HCT116 (cell line): ENCODE results near the gene SLC13A3. TPM values are rescaled to one million over a fixed set of nuclear protein-coding genes. Genes with fewer than 3 reads are reported as not detected.

Experiments used
- ATAC-seq: fragments of 200-7000 bp; cut with Tn5 transposase; 2 replicates; pipeline ENCODE4 v1.9.1; 2020; ENCODE audit warnings: mild to moderate bottlenecking, moderate library complexity
- BruUV-seq: library from RNA; stranded (reverse); fragments of 400-500 nt; replicated peaks from 2 replicates; lab custom pipeline; 2021; lab: Mats Ljungman, UMichigan
- CTCF ChIA-PET: fragments of 300-600 bp; sonication (Branson Sonifier 250); formaldehyde crosslinking; loops from one replicate; lab custom pipeline; 2021; ENCODE audit warnings: antibody characterized with exemption; lab: Charles Lee
- POLR2A ChIA-PET: fragments of 300-600, 350-600 bp; sonication (Branson Sonifier 250); formaldehyde crosslinking; loops from one replicate; lab custom pipeline; 2021; ENCODE audit warnings: antibody characterized with exemption; lab: Charles Lee
- RAD21 ChIA-PET, 2 experiments: fragments of 300-600 bp; sonication (Branson Sonifier 250); formaldehyde crosslinking; loops; one replicate each; lab custom pipeline; 2023; ENCODE audit warnings: low total read pairs in 2 of 2; ENCODE audit not compliant: uncharacterized antibody in 2 of 2, unreplicated experiment in 2 of 2, low non-redundant PET in 1 of 2; lab: Charles Lee
- DNase-seq: peaks from one replicate; pipeline ENCODE4 v3.0.0-alpha.2; 2010; ENCODE audit warnings: low read depth, low spot score
- H2AFZ ChIP-seq: fragments of 200-600 bp; shearing (Covaris generic), sonication (generic); 2 replicates; pipeline ENCODE4 v1.6.1; 2017; ENCODE audit warnings: low read depth, mixed run types, mixed read lengths, antibody characterized with exemption, low read length; ENCODE audit not compliant: poor library complexity, severe bottlenecking
- H3K27ac ChIP-seq: 2 replicates; pipeline ENCODE4 v1.5.1; 2012; ENCODE audit warnings: low read depth, low read length
- H3K27me3 ChIP-seq: fragments of 200-600 bp; sonication (generic); 2 replicates; pipeline ENCODE4 v1.6.1; 2016; ENCODE audit warnings: mixed run types, low read length, mixed read lengths; ENCODE audit not compliant: insufficient read depth
- H3K36me3 ChIP-seq, 2 experiments: fragments of 200-500 bp in 1 of 2; fragments of 200-600 bp in 1 of 2; sonication (Bioruptor generic) in 1 of 2; sonication (generic) in 1 of 2; 2 replicates each; pipeline versions ENCODE4 v1.5.1 to v1.6.1; 2014 to 2016; ENCODE audit warnings: low read length in 2 of 2, inconsistent platforms in 1 of 2, mixed read lengths in 1 of 2, mixed run types in 1 of 2; ENCODE audit not compliant: insufficient read depth in 2 of 2, control insufficient read depth in 1 of 2
- H3K4me1 ChIP-seq, 2 experiments: fragments of 200-600 bp in 1 of 2; sonication (generic) in 1 of 2; 2 replicates each; pipeline versions ENCODE4 v1.5.1 to v1.6.1; 2012 to 2017; ENCODE audit warnings: low read length in 2 of 2, inconsistent platforms in 1 of 2, mild to moderate bottlenecking in 1 of 2, mixed read lengths in 1 of 2, mixed run types in 1 of 2, moderate library complexity in 1 of 2; ENCODE audit not compliant: insufficient read depth in 2 of 2, control insufficient read depth in 1 of 2
- H3K4me2 ChIP-seq: fragments of 200-600 bp; sonication (generic); 2 replicates; pipeline ENCODE4 v1.6.1; 2017; ENCODE audit warnings: mixed run types, low read length, mixed read lengths
- H3K4me3 ChIP-seq, 2 experiments: fragments of 200-600 bp in 1 of 2; sonication (generic) in 1 of 2; replicated peaks in 1 of 2; 2 replicates each; pipeline ENCODE4 v1.5.1; 2011 to 2016; ENCODE audit warnings: low read length in 2 of 2, control low read depth in 1 of 2, low read depth in 1 of 2, mild to moderate bottlenecking in 1 of 2, mixed read lengths in 1 of 2, mixed run types in 1 of 2
- H3K79me2 ChIP-seq: fragments of 200-600 bp; sonication (generic); 2 replicates; pipeline ENCODE4 v1.6.1; 2017; ENCODE audit warnings: mild to moderate bottlenecking, mixed run types, low read length, moderate library complexity, mixed read lengths; ENCODE audit not compliant: insufficient read depth
- H3K9ac ChIP-seq: fragments of 200-600 bp; sonication (generic); 2 replicates; pipeline ENCODE4 v1.6.1; 2016; ENCODE audit warnings: low read length, mixed read lengths
- H3K9me2 ChIP-seq: fragments of 200-600 bp; sonication (generic), shearing (Covaris generic); 2 replicates; pipeline ENCODE4 v1.6.1; 2017; ENCODE audit warnings: mixed run types, mild to moderate bottlenecking, moderate library complexity; ENCODE audit not compliant: insufficient read depth
- H3K9me3 ChIP-seq, 2 experiments: fragments of 200-500 bp in 1 of 2; fragments of 200-600 bp in 1 of 2; sonication (Bioruptor generic) in 1 of 2; sonication (generic) in 1 of 2; 2 replicates each; pipeline ENCODE4 v1.6.1; 2014 to 2017; ENCODE audit warnings: low read length in 2 of 2, mixed read lengths in 2 of 2, inconsistent platforms in 1 of 2, low read depth in 1 of 2, mild to moderate bottlenecking in 1 of 2, mixed run types in 1 of 2, moderate library complexity in 1 of 2; ENCODE audit not compliant: control insufficient read depth in 1 of 2, insufficient read depth in 1 of 2
- H4K20me1 ChIP-seq: fragments of 200-600 bp; sonication (generic), shearing (Covaris generic); 2 replicates; pipeline ENCODE4 v1.6.1; 2017; ENCODE audit warnings: mixed run types, mild to moderate bottlenecking, moderate library complexity; ENCODE audit not compliant: insufficient read depth
- CBX3 ChIP-seq: IDR thresholded peaks from 2 replicates; pipeline ENCODE4 v1.6.1; 2012; ENCODE audit warnings: low read depth
- CTCF ChIP-seq, 3 experiments: fragments of 200-600 bp in 1 of 3; sonication (generic) in 1 of 3; IDR thresholded peaks in 2 of 3; conservative IDR thresholded peaks in 1 of 3; 2 replicates each; pipeline ENCODE4 v1.5.1; 2012 to 2017; ENCODE audit warnings: low read depth in 2 of 3, low read length in 2 of 3, antibody characterized with exemption in 1 of 3, borderline replicate concordance in 1 of 3, control low read depth in 1 of 3, mild to moderate bottlenecking in 1 of 3, mixed read lengths in 1 of 3, mixed run types in 1 of 3, moderate library complexity in 1 of 3; ENCODE audit not compliant: insufficient read depth in 1 of 3
- FOSL1 ChIP-seq: IDR thresholded peaks from 2 replicates; pipeline ENCODE4 v1.6.1; 2012; ENCODE audit warnings: low read depth
- REST ChIP-seq: IDR thresholded peaks from 2 replicates; pipeline ENCODE4 v1.6.1; 2012; ENCODE audit warnings: low read depth
- SRF ChIP-seq: IDR thresholded peaks from 2 replicates; pipeline ENCODE4 v1.6.1; 2012; ENCODE audit warnings: low read depth
- YY1 ChIP-seq: IDR thresholded peaks from 2 replicates; pipeline ENCODE4 v1.6.1; 2011; ENCODE audit warnings: low read length, low read depth, moderate library complexity, mild to moderate bottlenecking; ENCODE audit not compliant: insufficient replicate concordance; ENCODE audit errors: extremely low read depth
- intact Hi-C: fragments of 100-400 bp; cut with micrococcal nuclease; formaldehyde crosslinking; loops from 2 replicates; pipeline ENCODE4 v1.10.0; 2022
- total RNA-seq: library from RNA; stranded (reverse); gene quantifications from one replicate; pipeline ENCODE4 v1.2.1, GENCODE V29; 2021; ENCODE audit not compliant: unreplicated experiment
- TF ChIP-seq, protein P1 (sequence below): IDR thresholded peaks from 2 replicates; pipeline ENCODE4 v1.6.1; 2012
- TF ChIP-seq, protein P2 (sequence below): IDR thresholded peaks from 2 replicates; pipeline ENCODE4 v1.6.1; 2012

Gene SLC13A3
- total RNA-seq, 1 experiment from 2014 or later = not detected

DNA sequence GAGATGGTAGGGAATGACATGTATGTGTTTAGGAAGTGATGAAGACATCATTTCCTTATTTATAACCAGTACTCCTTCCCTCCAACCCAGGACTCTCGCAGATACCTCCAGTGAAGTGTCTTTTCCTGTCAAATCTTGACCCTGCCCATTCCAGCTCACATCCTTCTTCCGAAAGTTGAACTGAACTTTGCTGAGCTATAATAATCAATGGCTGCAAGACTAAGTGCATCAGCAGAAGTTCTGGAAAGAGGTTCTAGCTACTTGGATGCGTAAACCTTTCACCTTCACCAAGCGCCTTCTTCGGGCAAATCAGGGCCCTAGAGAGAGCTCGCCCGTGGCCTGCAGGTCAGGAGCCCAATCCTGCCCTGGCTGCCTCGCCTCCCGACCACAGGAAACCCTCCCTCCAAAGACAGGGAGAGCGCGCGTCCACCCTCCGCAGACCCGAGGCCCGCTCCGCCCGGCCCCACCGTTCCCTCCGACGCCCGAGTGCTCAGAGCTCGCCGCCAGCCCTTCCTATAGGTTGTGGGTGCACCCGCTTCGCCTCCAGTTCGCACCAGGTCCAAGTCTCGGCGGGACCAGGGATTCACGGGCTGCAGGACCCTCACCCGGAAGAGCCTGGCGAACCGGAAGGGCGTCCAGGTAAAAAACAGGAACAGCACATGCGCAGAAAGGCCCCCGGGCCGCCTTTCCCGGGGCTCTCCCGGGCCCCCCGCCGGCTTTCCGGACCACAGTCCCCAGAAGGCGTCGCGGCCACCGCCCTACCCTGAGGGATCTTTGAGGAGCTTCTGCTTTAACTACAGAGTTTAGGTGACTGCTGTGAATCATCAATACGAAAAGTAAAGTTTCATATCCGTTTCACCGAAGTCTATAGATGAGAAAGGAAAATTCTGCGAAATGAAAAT lies 138.1 kb downstream of the SLC13A3 start, which contains the start of gene ZNF334:
Gene ZNF334, minus strand, starts transcription at position 617 of the 902 bp plus-strand sequence. CDS start 1,457 bp downstream, outside the sequence.
- POLR2A ChIA-PET = no interaction called here
- Histone ChIP-seq H3K9me2 (no peaks in the 10 kb centered on the region), H3K9ac (no peak within 1 kb of the TSS), H3K4me1 (no peaks in the 10 kb centered on the region), H3K4me2 (no peak within 1 kb of the TSS), H3K9me3 (0 out of 4 replicates have a peak, but pooled peaks cover 0 to 5% of the 10 kb centered on the region in 2 experiments), H3K79me2 (no peaks in the 10 kb centered on the region), H3K4me3 (no peak within 1 kb of the TSS), H3K27ac (no peak within 1 kb of the TSS), H2AFZ (no peak within 1 kb of the TSS), H3K27me3 (0 out of 2 replicates have a peak, but pooled peaks cover 9% of the 10 kb centered on the region), H4K20me1 (no peaks in the 10 kb centered on the region), H3K36me3 (no peaks in the 10 kb centered on the region)
- no peak for TF ChIP-seq SRF
- intact Hi-C loops = no loop called here
- RAD21 ChIA-PET = no interaction called here
- DNase-seq = no peak
- CTCF ChIA-PET = interaction anchor here (0.6 kb wide), 1 partner anchor 69 kb away, joined by 3 read pairs; no protein-coding TSS in a partner anchor
- ATAC-seq = no peak
- BruUV-seq = no TSS peak

GRCh38 chr20:46509523-46509922 lies 141.7 kb downstream of the SLC13A3 start:
- DNase-seq = no peak
- BruUV-seq = no TSS peak
- H3K4me1 ChIP-seq = no peaks in the 10 kb centered on the region
- H3K27ac ChIP-seq = no peak overlapping the region
- H3K36me3 ChIP-seq = no peaks in the 10 kb centered on the region
- ChIA-PET RAD21 (no interaction called here), CTCF (no interaction called here), POLR2A (no interaction called here)
- no peak overlapping the region for H3K4me3 ChIP-seq
- H4K20me1 ChIP-seq = no peaks in the 10 kb centered on the region
- H3K4me2 ChIP-seq = no peak overlapping the region
- no peak overlapping the region for H3K9ac ChIP-seq
- no peaks in the 10 kb centered on the region for H3K9me2 ChIP-seq
- TF ChIP-seq FOSL1 (no peak), CBX3 (no peak), CTCF (IDR thresholded peaks at IDR 0.05 in 2 of 3, conservative IDR thresholded peaks at IDR 0.05 in 1 of 3; ENCODE audit: borderline replicate concordance in 1 of 3, insufficient read depth in 1 of 3, low read depth in 2 of 3, low read length in 2 of 3) (no peak), REST (no peak), YY1 (no peak)
- TF ChIP-seq, protein P1, sequence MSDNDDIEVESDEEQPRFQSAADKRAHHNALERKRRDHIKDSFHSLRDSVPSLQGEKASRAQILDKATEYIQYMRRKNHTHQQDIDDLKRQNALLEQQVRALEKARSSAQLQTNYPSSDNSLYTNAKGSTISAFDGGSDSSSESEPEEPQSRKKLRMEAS = no peak
- TF ChIP-seq, protein P2, sequence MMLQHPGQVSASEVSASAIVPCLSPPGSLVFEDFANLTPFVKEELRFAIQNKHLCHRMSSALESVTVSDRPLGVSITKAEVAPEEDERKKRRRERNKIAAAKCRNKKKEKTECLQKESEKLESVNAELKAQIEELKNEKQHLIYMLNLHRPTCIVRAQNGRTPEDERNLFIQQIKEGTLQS = no peak
- H2AFZ ChIP-seq = no peak overlapping the region
- no peaks in the 10 kb centered on the region for H3K79me2 ChIP-seq
- intact Hi-C loops = no loop called here
- ATAC-seq = no peak
- no peaks in the 10 kb centered on the region for H3K9me3 ChIP-seq
- H3K27me3 ChIP-seq = peaks cover 12% of the 10 kb centered on the region; the same call in 1 of the 2 replicates
